ENCODE measurements around the gene PFN4.
A peak's percentile ranks its signal among the peaks of the same experiment; 100 is the strongest.

The PFN4 gene

DNA sequence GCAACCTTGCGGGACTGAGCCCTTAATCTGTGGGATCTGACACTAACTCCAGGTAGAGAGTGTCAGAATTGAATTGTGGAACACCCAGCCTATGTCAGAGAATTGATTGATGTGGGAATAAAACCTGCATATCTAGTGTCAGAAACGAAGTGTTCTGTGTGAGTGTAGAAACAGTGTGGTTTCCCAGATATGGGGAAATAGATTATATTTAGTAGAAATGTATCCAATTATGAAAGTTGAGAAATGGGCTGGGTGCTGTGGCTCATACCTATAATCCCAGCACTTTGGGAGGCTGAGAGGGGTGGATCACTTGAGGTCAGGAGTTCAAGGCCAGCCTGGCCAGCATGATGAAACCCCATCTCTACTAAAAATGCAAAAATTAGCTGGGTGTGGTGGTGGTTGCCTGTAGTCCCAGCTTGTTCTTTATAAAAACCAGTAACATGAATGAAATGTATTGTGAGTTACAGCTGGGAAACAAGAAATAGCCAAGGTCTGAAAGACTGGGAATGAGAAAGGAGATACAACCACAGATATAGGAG lies 34.2 kb downstream of the PFN4 start:
- no peak for TF ChIP-seq CTCF (IDR thresholded peaks at IDR 0.05; ENCODE audit: control insufficient read depth, insufficient read depth, low read depth, low read length, missing control alignments)
- H3K4me3 ChIP-seq (ENCODE audit: control insufficient read depth, low read depth, low read length): no peak overlapping the region
- DNase-seq (ENCODE audit: low read depth): no peak

DNA sequence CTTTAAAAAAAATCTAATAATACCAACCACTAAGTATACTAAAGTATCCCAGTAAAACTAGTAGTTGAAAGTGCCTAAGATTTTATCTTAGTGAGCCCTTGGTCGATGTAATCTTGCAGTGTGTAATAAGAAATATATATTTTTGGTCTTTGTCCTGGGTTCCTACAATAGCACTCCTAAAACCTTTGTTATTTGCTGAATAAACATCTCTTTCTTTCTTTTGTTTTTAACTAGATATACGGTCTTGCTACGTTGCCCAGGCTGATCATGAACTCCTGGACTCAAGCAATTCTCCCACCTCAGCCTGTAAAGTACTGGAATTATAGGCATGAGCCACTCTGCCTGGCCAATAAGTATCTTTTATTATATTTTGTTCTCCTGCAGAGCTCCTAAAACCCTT lies 36.1 kb downstream of the PFN4 start:
- no peak for DNase-seq (ENCODE audit: low read depth)
- H3K4me3 ChIP-seq (ENCODE audit: control insufficient read depth, low read depth, low read length): no peak overlapping the region
- no peak for TF ChIP-seq CTCF (IDR thresholded peaks at IDR 0.05; ENCODE audit: control insufficient read depth, insufficient read depth, low read depth, low read length, missing control alignments)

GRCh38 chr2:24086241-24086640 lies 36.9 kb downstream of the PFN4 start:
- no peak for DNase-seq (ENCODE audit: low read depth)
- TF ChIP-seq CTCF (IDR thresholded peaks at IDR 0.05; ENCODE audit: control insufficient read depth, insufficient read depth, low read depth, low read length, missing control alignments): no peak

GRCh38 chr2:24085200-24085489 lies 38.0 kb downstream of the PFN4 start:
- no peak for TF ChIP-seq CTCF (IDR thresholded peaks at IDR 0.05; ENCODE audit: control insufficient read depth, insufficient read depth, low read depth, low read length, missing control alignments)
- no peak for DNase-seq (ENCODE audit: low read depth)
- peak overlapping the region; percentile 94 for H3K4me3 ChIP-seq (ENCODE audit: control insufficient read depth, low read depth, low read length)

More at GRCh38 chr2:24086241-24086640, 36.9 kb downstream of the PFN4 start:
- no peak overlapping the region for H3K4me3 ChIP-seq (ENCODE audit: control insufficient read depth, low read depth, low read length)

DNA sequence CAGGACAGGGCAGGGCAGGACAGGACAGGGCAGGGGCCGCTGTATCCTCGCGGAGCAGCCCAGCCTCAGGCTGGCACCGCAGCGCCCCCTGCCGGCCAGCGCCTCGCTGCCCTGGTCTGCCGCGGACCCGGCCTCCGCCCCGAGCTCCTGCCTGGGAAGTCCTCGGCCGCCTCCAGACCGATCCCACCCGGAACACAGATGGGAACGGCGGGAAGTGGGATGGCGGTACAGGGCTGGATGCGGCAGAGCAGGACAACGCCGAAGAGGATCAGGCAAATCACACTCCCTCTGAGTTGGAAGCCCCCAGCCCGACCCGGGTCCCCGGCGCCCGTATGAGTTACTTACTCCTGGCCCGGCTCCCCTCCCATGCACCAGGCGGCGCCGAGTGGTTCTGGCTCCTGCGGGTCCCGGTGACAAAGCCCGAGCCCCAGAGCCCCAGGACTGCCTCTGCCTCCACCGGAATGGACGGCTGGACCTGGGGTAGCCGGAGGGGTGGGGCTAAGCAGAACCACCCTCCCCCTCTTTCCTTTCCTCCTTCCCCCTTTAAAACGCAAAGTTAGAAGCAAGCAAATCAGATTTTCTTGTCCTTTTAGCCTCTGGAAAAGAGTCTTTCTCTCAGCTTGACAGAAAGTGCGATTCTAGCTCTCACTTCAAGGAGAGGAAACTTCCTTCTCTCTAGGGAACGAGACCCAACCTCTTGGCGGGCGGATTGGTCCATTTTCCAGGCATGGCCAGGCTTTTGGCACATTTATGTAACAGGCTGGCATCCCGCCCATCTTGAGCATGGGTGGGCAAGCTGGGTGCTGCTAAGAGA lies 38.5 kb downstream of the PFN4 start, which contains the start of gene TP53I3:
Gene TP53I3 (minus strand): TSS at position 449 of the 814 bp plus-strand sequence. CDS start 508 bp downstream, outside the sequence.
- peak within 1 kb of the TSS; percentile 94 for H3K4me3 ChIP-seq (ENCODE audit: control insufficient read depth, low read depth, low read length)
- peak; percentile 42 for DNase-seq (ENCODE audit: low read depth)
- TF ChIP-seq CTCF (IDR thresholded peaks at IDR 0.05; ENCODE audit: control insufficient read depth, insufficient read depth, low read depth, low read length, missing control alignments): peak; percentile 52

DNA sequence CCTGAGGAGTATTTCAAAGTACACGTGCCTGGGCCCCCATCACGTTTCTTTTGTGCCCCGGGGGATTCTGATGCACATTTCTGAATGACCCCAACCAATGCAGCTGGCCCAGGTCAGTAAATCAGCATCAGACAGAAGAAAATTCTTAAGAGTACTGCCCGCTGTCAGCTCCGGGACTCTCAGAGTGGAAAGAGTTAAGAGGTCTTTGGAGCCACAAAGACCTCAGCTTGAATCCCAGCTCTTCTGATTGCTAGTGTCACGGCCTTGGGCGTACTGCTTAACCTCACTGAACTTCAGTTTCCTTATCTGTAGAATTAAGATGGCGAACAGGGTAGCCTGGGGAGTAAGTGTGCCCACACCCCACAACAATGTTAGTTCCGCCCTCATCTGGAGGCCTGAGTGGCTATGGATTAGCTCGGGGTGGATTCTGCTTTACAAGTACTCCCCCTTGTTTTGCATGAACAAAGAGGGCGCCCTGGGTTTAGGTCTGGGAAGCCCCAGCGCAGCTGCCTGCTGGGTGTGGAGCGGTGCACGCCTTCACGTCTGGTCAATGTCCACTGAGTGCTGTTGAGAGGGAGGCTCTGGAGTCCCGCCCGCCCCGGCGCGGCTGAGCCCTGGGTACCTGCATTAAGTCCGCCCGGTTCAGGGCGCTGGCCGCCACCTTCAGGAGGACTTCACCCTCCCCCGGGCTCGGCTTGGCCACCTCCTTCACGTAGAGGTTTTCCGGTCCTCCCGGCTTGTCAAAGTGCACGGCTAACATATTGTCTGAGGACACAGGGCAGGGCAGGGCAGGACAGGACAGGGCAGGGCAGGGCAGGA lies 39.4 kb downstream of the PFN4 start:
- TF ChIP-seq CTCF (IDR thresholded peaks at IDR 0.05; ENCODE audit: control insufficient read depth, insufficient read depth, low read depth, low read length, missing control alignments): no peak
- DNase-seq (ENCODE audit: low read depth): peak; percentile 44
- peak overlapping the region; percentile 94 for H3K4me3 ChIP-seq (ENCODE audit: control insufficient read depth, low read depth, low read length)

All from AG09309 (cell line).